ENCODE measurements around the gene TSTD1.
"Not testable (repeated sequence)": the region's sequence is repeated elsewhere in the genome, so short reads cannot be mapped to it uniquely, and the experiment has no call there.

DNA sequence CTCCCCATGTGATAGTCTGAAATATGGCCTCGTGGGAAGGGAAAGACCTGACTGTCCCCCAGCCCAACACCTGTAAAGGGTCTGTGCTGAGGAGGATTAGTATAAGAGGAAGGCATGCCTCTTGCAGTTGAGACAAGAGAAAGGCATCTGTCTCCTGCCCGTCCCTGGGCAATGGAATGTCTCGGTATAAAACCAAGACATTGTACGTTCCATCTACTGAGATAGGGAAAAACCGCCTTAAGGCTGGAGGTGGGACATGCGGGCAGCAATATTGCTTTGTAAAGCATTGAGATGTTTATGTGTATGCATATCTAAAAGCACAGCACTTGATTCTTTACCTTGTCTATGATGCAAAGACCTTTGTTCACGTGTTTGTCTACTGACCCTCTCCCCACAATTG is 21.6 kb downstream of the TSTD1 start:
- TF ChIP-seq, protein P1, sequence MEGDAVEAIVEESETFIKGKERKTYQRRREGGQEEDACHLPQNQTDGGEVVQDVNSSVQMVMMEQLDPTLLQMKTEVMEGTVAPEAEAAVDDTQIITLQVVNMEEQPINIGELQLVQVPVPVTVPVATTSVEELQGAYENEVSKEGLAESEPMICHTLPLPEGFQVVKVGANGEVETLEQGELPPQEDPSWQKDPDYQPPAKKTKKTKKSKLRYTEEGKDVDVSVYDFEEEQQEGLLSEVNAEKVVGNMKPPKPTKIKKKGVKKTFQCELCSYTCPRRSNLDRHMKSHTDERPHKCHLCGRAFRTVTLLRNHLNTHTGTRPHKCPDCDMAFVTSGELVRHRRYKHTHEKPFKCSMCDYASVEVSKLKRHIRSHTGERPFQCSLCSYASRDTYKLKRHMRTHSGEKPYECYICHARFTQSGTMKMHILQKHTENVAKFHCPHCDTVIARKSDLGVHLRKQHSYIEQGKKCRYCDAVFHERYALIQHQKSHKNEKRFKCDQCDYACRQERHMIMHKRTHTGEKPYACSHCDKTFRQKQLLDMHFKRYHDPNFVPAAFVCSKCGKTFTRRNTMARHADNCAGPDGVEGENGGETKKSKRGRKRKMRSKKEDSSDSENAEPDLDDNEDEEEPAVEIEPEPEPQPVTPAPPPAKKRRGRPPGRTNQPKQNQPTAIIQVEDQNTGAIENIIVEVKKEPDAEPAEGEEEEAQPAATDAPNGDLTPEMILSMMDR (IDR thresholded peaks at IDR 0.05) = not testable (repeated sequence)
- not testable (repeated sequence) for TF ChIP-seq POLR2A (IDR thresholded peaks at IDR 0.05)
